HG03460 (cell line): ENCODE measurements around the gene KMT5B.

Source experiments
- ATAC-seq: cut with Tn5 transposase; IDR thresholded peaks from one replicate; pipeline ENCODE4 v1.9.1; 2021; ENCODE audit not compliant: unreplicated experiment

The KMT5B gene

GRCh38 chr11:68216171-68216938 is 3.3 kb upstream of the KMT5B start:
- ATAC-seq: no peak

- ATAC-seq: no peak
Measured at GRCh38 chr11:68215524-68216170, 2.6 kb upstream of the KMT5B start.

GRCh38 chr11:68215087-68215445 is 2.0 kb upstream of the KMT5B start:
- ATAC-seq: no peak

GRCh38 chr11:68214173-68215086 is 1.3 kb upstream of the KMT5B start:
- ATAC-seq: no peak

- ATAC-seq: peak; percentile 43
Measured at GRCh38 chr11:68213555-68214172, 568 bp upstream of the KMT5B start.

- ATAC-seq: no peak
Measured at GRCh38 chr11:68212421-68213134, 518 bp downstream of the KMT5B start.

- ATAC-seq: no peak
Measured at GRCh38 chr11:68211546-68211945, 1.6 kb downstream of the KMT5B start.

GRCh38 chr11:68206211-68206610 is 6.9 kb downstream of the KMT5B start:
- no peak for ATAC-seq

- ATAC-seq: no peak
Measured at GRCh38 chr11:68204402-68204801, 8.7 kb downstream of the KMT5B start.

- no peak for ATAC-seq
Measured at GRCh38 chr11:68202165-68202564, 10.9 kb downstream of the KMT5B start.

- no peak for ATAC-seq
Measured at GRCh38 chr11:68201492-68201891, 11.6 kb downstream of the KMT5B start.

GRCh38 chr11:68200639-68201038 is 12.5 kb downstream of the KMT5B start:
- no peak for ATAC-seq

- ATAC-seq: no peak
Measured at GRCh38 chr11:68199295-68199987, 13.7 kb downstream of the KMT5B start.

- ATAC-seq: no peak
Measured at GRCh38 chr11:68196219-68196618, 16.9 kb downstream of the KMT5B start.

GRCh38 chr11:68194675-68195294 is 18.3 kb downstream of the KMT5B start:
- ATAC-seq: no peak

GRCh38 chr11:68193018-68193417 is 20.1 kb downstream of the KMT5B start:
- no peak for ATAC-seq

GRCh38 chr11:68191661-68192579 is 21.2 kb downstream of the KMT5B start:
- ATAC-seq: no peak

- no peak for ATAC-seq
Measured at GRCh38 chr11:68189888-68190287, 23.2 kb downstream of the KMT5B start.
